ENCODE results near the gene NXPH4. TPM values are rescaled to one million over a fixed set of nuclear protein-coding genes. Genes with fewer than 3 reads are reported as not detected.

Gene NXPH4
- total and polyA plus RNA-seq, 2 donors (not counting 1 experiment from before 2014, with no cell fraction given) = 3.5 to 8.6 TPM

DNA sequence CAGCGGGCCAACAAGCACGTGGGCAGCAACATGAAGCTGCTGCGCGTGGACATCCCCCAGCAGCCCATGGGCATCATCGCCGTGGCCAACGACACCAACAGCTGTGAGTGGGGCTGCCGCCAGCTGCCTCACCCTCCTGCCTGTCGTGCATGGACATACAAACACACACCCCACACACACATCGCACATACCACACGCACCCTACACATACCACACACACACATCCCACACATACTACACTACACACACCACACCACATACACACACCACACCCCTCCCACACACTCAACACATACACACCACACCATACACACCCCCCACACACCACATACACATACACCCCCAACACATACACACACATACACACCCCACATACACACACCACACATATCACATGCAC, 25.2 kb upstream of the NXPH4 start:
- Histone ChIP-seq H3K27ac (ENCODE audit: low read length in 2 of 2) (no peak overlapping the region), H3K4me3 (ENCODE audit: control extremely low read depth in 1 of 5, extremely low read depth in 1 of 5, insufficient read depth in 1 of 5, low read depth in 2 of 5, low read length in 4 of 5) (no peak overlapping the region), H2AFZ (ENCODE audit: insufficient read depth, low read depth, low read length, poor library complexity, severe bottlenecking) (no peak overlapping the region), H3K36me3 (replicated peaks in 1 of 2; ENCODE audit: control extremely low read depth in 1 of 2, control insufficient read depth in 1 of 2, extremely low read depth in 1 of 2, insufficient read depth in 2 of 2, low read length in 1 of 2) (no peaks in the 10 kb centered on the region), H3K4me2 (replicated peaks; ENCODE audit: low read depth, low read length, poor library complexity, severe bottlenecking) (no peak overlapping the region), H3K9ac (ENCODE audit: low read length) (no peak overlapping the region), H3K4me1 (ENCODE audit: control insufficient read depth in 2 of 2, insufficient read depth in 2 of 2, low read length in 2 of 2) (no peaks in the 10 kb centered on the region), H3K79me2 (ENCODE audit: control insufficient read depth, insufficient read depth, low read length) (no peaks in the 10 kb centered on the region), H3K27me3 (replicated peaks in 1 of 4; ENCODE audit: control extremely low read depth in 1 of 4, control insufficient read depth in 3 of 4, insufficient read depth in 4 of 4, low read length in 3 of 4) (no peaks in the 10 kb centered on the region), H4K20me1 (ENCODE audit: control insufficient read depth, insufficient read depth, low read length, poor library complexity, severe bottlenecking) (no peaks in the 10 kb centered on the region), H3K9me3 (ENCODE audit: control extremely low read depth in 1 of 3, control insufficient read depth in 2 of 3, insufficient read depth in 1 of 3, low read length in 2 of 3) (no peaks in the 10 kb centered on the region)
- intact Hi-C loops (cut with micrococcal nuclease) = no loop called here
- no peak overlapping the region for H3K27ac Mint-ChIP-seq
- TF ChIP-seq EZH2 (IDR thresholded peaks at IDR 0.05; ENCODE audit: borderline replicate concordance, insufficient read depth, low read depth, low read length, poor library complexity, severe bottlenecking) = no peak
- TF ChIP-seq, protein P1, sequence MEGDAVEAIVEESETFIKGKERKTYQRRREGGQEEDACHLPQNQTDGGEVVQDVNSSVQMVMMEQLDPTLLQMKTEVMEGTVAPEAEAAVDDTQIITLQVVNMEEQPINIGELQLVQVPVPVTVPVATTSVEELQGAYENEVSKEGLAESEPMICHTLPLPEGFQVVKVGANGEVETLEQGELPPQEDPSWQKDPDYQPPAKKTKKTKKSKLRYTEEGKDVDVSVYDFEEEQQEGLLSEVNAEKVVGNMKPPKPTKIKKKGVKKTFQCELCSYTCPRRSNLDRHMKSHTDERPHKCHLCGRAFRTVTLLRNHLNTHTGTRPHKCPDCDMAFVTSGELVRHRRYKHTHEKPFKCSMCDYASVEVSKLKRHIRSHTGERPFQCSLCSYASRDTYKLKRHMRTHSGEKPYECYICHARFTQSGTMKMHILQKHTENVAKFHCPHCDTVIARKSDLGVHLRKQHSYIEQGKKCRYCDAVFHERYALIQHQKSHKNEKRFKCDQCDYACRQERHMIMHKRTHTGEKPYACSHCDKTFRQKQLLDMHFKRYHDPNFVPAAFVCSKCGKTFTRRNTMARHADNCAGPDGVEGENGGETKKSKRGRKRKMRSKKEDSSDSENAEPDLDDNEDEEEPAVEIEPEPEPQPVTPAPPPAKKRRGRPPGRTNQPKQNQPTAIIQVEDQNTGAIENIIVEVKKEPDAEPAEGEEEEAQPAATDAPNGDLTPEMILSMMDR (IDR thresholded peaks at IDR 0.05) = no peak
- no peaks in the 10 kb centered on the region for H3K9me3 Mint-ChIP-seq (ENCODE audit: insufficient read depth)
- no peaks in the 10 kb centered on the region for H3K27me3 Mint-ChIP-seq
- ChIA-PET CTCF (interaction anchor here (1.4 kb wide), 1 partner anchor 9 kb away, joined by 5 read pairs; no protein-coding TSS in a partner anchor), POLR2A (no interaction called here)
- DNase-seq (no peak), ATAC-seq (ENCODE audit: low read depth) (no peak)
- no peaks in the 10 kb centered on the region for H3K4me1 Mint-ChIP-seq
- WGBS (ENCODE audit: insufficient coverage) = 93% methylated on average over 11 of the region's 11 CpGs
- H3K4me3 Mint-ChIP-seq = no peak overlapping the region

DNA sequence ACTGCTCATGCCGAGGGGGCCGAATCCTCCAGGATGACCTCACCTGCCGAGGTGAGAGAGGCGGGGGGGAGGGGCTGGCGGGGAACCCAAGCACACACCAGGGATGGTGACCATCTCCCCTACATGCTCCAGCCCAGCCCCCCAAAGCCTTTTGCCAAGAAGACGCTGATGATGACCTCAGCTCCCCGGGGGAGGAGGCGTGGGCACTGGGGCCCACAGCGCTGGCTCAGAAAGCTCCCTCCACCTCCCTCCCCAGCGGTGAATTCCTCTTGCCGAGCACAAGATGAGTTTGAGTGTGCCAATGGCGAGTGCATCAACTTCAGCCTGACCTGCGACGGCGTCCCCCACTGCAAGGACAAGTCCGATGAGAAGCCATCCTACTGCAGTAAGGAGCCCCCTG, 23.7 kb upstream of the NXPH4 start:
- POLR2A ChIA-PET = no interaction called here
- WGBS (ENCODE audit: insufficient coverage) = 91% methylated on average over 12 of the region's 16 CpGs

More for the DNA sequence above, 23.7 kb upstream of the NXPH4 start:
- Histone ChIP-seq H2AFZ (ENCODE audit: insufficient read depth, low read depth, low read length, poor library complexity, severe bottlenecking) (no peak overlapping the region), H3K4me2 (replicated peaks; ENCODE audit: low read depth, low read length, poor library complexity, severe bottlenecking) (no peak overlapping the region), H3K36me3 (replicated peaks in 1 of 2; ENCODE audit: control extremely low read depth in 1 of 2, control insufficient read depth in 1 of 2, extremely low read depth in 1 of 2, insufficient read depth in 2 of 2, low read length in 1 of 2) (no peaks in the 10 kb centered on the region), H3K27ac (ENCODE audit: low read length in 2 of 2) (no peak overlapping the region), H3K9ac (ENCODE audit: low read length) (no peak overlapping the region), H4K20me1 (ENCODE audit: control insufficient read depth, insufficient read depth, low read length, poor library complexity, severe bottlenecking) (no peaks in the 10 kb centered on the region), H3K27me3 (replicated peaks in 1 of 4; ENCODE audit: control extremely low read depth in 1 of 4, control insufficient read depth in 3 of 4, insufficient read depth in 4 of 4, low read length in 3 of 4) (no peaks in the 10 kb centered on the region), H3K79me2 (ENCODE audit: control insufficient read depth, insufficient read depth, low read length) (no peaks in the 10 kb centered on the region), H3K4me1 (ENCODE audit: control insufficient read depth in 2 of 2, insufficient read depth in 2 of 2, low read length in 2 of 2) (no peaks in the 10 kb centered on the region), H3K9me3 (ENCODE audit: control extremely low read depth in 1 of 3, control insufficient read depth in 2 of 3, insufficient read depth in 1 of 3, low read length in 2 of 3) (no peaks in the 10 kb centered on the region), H3K4me3 (ENCODE audit: control extremely low read depth in 1 of 5, extremely low read depth in 1 of 5, insufficient read depth in 1 of 5, low read depth in 2 of 5, low read length in 4 of 5) (no peak overlapping the region)
- DNase-seq (no peak), ATAC-seq (ENCODE audit: low read depth) (no peak)
- Mint-ChIP-seq H3K4me1 (no peaks in the 10 kb centered on the region), H3K9me3 (ENCODE audit: insufficient read depth) (no peaks in the 10 kb centered on the region), H3K27me3 (no peaks in the 10 kb centered on the region), H3K27ac (no peak overlapping the region), H3K4me3 (no peak overlapping the region)
- CTCF ChIA-PET = interaction anchor here (1.5 kb wide), 1 partner anchor 10 kb away, joined by 3 read pairs; no protein-coding TSS in a partner anchor
- intact Hi-C loops (cut with micrococcal nuclease) = no loop called here
- TF ChIP-seq EZH2 (IDR thresholded peaks at IDR 0.05; ENCODE audit: borderline replicate concordance, insufficient read depth, low read depth, low read length, poor library complexity, severe bottlenecking) = no peak
- TF ChIP-seq, protein P1 (IDR thresholded peaks at IDR 0.05) = no peak

Measured in B cell (primary cell).